HL-60 (cell line): ENCODE results near the gene TKTL1.

Source experiments
- DNase-seq, 2 experiments: peaks; one replicate each; pipeline ENCODE4 v3.0.0-alpha.2; 2010 to 2020; ENCODE audit warnings: low read depth in 1 of 2, low spot score in 1 of 2
- H3K27ac ChIP-seq: fragments of 250-450 bp; sonication (Bioruptor Pico); replicated peaks from 2 replicates; pipeline ENCODE4 v1.5.1; 2020; ENCODE audit warnings: mild to moderate bottlenecking, moderate library complexity
- H3K27me3 ChIP-seq: fragments of 250-450 bp; sonication (Bioruptor Pico); 2 replicates; pipeline ENCODE4 v1.5.1; 2021; ENCODE audit warnings: mild to moderate bottlenecking, moderate library complexity; ENCODE audit not compliant: insufficient read depth, poor library complexity, severe bottlenecking
- H3K4me3 ChIP-seq: replicated peaks from 2 replicates; pipeline ENCODE4 v1.5.1; 2011; ENCODE audit warnings: mild to moderate bottlenecking, control low read depth, low read length; ENCODE audit not compliant: insufficient read depth
- CTCF ChIP-seq: IDR thresholded peaks from one replicate; pipeline ENCODE4 v1.5.1; 2011; ENCODE audit warnings: low read length, control low read depth, inconsistent platforms; ENCODE audit not compliant: insufficient read depth
- GABPA ChIP-seq: IDR thresholded peaks from 2 replicates; pipeline ENCODE4 v1.6.1; 2012; ENCODE audit warnings: low read depth
- POLR2AphosphoS5 ChIP-seq: IDR thresholded peaks from 2 replicates; pipeline ENCODE4 v1.6.1; 2012; ENCODE audit warnings: low read depth
- REST ChIP-seq: IDR thresholded peaks from 2 replicates; pipeline ENCODE4 v1.6.1; 2012; ENCODE audit warnings: low read depth; ENCODE audit not compliant: insufficient replicate concordance
- SPI1 ChIP-seq: IDR thresholded peaks from 2 replicates; pipeline ENCODE4 v1.6.1; 2012; ENCODE audit warnings: low read depth, mild to moderate bottlenecking, borderline replicate concordance

Gene TKTL1

GRCh38 chrX:154307202-154307601, 11.6 kb downstream of the TKTL1 start:
- DNase-seq = no peak
- no peaks in the 10 kb centered on the region for H3K27me3 ChIP-seq
- no peak overlapping the region for H3K27ac ChIP-seq

DNA sequence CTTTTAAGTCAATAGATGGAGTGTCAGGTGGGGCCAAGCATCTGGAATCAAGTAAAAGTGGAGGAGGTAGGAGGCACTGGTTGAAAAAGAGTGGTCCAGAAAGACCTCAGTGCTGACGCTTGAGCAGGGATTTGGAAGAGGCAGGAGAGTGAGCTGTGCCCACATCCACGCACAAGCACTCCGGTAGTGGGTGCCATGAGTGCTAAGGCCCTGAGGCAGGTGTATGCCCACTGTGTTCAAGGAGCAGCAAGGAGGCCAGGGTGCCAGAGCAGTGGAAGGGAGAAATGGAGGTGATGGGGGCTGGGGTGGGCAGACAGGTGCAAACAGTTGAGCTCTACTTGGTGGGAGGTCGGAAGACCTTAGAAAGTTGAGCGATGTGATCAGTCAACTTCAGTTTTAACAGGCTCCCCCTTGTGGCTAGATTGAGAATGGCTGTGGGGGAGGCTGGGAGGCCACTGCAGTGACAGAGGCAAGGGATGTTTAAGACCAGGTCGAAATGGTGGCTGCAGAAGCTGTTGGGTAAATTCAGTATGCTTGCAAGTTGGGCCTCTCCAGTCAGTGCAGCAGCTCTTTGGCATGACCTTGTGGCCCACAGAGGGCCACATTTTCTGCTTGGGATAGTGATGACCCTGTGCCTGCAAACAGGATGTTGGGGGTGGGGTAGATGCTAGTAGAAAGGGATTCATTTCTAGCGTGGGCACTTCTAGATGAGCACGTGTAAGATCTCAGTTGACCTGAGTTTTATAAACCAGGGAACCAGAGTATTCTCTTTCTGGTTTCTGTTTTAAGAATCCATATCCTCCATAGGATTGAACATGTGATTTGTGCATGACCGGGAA, 12.7 kb downstream of the TKTL1 start:
- DNase-seq = peak in 1 of 2 experiments; percentile 69
- no peak overlapping the region for H3K27ac ChIP-seq
- TF ChIP-seq SPI1 (no peak), POLR2AphosphoS5 (no peak), CTCF (peak; percentile 58)
- no peak overlapping the region for H3K4me3 ChIP-seq
- no peaks in the 10 kb centered on the region for H3K27me3 ChIP-seq

More at GRCh38 chrX:154307202-154307601, 11.6 kb downstream of the TKTL1 start:
- H3K4me3 ChIP-seq = no peak overlapping the region
- TF ChIP-seq REST (no peak), POLR2AphosphoS5 (no peak), CTCF (no peak), GABPA (no peak), SPI1 (no peak)

GRCh38 chrX:154309041-154309775, 13.6 kb downstream of the TKTL1 start:
- no peak for DNase-seq
- TF ChIP-seq POLR2AphosphoS5 = no peak
- no peak for TF ChIP-seq REST
- no peak for TF ChIP-seq GABPA
- no peak for TF ChIP-seq SPI1
- no peak for TF ChIP-seq CTCF
- H3K4me3 ChIP-seq = no peak overlapping the region
- no peak overlapping the region for H3K27ac ChIP-seq
- no peaks in the 10 kb centered on the region for H3K27me3 ChIP-seq
